Eye (tissue), 1 donor: Measurements from ENCODE around the gene CIPC.

Source experiments
- DNase-seq: peaks from one replicate; pipeline ENCODE4 v3.0.0-alpha.2; 2015

CIPC gene, protein sequence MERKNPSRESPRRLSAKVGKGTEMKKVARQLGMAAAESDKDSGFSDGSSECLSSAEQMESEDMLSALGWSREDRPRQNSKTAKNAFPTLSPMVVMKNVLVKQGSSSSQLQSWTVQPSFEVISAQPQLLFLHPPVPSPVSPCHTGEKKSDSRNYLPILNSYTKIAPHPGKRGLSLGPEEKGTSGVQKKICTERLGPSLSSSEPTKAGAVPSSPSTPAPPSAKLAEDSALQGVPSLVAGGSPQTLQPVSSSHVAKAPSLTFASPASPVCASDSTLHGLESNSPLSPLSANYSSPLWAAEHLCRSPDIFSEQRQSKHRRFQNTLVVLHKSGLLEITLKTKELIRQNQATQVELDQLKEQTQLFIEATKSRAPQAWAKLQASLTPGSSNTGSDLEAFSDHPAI

DNA sequence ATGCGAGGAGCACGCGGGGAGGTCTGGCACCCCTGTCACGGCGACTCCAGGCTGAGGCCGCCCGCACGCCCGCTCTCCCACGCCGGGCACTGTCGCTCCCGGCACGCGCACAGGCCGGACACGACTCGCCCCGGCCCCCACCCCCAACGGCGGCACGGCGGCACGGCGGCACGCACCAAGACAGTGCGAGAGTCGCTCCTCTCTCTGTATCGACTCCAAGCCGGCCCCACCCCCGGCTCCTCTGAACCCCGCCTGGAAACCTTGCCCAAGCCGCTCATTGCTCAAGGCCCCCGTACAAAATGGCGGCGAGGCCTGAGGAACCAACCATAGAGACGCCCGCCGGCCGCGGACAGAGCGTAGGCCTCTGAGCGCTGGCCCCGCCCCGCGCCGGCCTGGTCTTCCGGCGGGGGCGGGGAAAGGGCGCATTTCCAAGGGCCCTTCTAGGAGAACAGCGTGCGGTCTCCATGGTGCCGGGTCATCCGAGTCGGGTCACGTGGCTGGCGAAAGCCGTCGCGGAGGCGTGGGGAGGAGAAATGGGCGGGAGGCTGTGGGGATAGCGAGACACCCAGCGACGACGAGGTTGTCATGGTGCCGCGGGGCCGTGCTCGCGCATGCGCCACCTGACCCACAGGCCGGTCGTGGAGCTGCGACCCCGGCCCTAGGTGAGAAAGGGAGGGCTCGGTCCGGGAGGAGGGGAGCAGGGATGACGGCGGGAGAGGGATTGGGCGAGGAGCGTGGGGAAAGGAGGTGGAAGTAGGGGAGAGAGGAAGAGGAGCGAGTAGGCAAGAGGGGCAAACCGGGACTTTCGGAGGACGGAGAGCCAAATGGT lies at the start of gene CIPC:
Gene CIPC (plus strand): TSS at position 559 of the 829 bp plus-strand sequence. CDS start 7,451 bp downstream, outside the sequence.
- peak; percentile 100 for DNase-seq

DNA sequence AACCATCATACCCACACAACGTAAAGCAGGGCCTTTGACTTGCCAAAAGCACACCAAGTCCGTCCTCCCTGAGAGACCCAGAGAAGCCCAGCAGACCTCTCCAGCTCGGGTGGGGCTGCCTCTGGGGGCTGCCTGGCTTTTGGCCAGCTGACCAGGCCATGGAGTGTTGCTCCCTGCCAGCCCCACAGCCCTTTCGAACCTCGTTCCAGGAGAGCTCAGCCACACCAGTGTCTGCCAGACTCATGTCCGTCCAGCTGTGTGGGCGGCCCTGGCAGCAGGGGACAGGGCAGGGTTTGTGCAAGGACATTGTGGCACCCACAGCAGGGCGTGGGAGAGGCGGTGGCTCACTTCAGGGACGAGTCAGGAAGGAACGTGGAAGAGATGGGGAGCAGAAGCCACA lies 46.9 kb upstream of the CIPC start:
- no peak for DNase-seq

DNA sequence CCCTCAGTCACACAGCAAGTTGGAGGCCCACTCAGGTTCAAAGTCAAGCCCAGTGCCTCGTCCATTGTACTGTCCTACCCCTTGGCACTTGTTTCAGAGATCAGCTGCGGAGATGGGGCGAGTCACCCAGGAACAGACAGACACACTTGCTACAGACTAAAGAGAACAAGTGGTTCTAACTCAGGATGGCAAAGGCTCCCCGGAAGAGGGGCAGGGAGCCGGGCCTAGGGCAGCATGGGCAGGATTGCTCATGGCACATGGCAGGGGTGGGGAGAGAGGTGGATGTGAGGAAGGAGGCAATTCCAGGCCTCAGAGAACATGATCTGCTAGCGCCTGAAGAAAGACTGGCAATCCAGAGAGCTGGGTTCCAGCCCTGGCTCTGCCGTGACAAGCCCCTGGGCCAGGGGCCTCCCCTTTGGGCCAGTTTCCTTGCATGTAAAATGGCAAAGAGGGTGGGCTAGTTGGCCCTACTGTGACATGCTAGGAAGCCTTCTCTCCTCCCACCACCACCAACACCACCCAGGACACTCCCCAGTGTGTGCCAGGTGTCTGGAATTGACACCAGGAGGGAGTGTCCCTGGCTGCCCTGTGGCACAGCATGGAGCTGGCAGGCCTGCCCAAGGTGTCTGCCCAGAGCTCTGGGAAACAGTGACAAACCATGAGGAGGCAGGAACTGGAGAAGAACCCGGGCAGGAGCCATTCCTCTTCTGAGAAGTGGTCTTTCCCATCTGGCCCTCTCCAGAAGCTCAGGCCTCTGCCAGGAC lies 45.6 kb upstream of the CIPC start:
- DNase-seq = no peak

DNA sequence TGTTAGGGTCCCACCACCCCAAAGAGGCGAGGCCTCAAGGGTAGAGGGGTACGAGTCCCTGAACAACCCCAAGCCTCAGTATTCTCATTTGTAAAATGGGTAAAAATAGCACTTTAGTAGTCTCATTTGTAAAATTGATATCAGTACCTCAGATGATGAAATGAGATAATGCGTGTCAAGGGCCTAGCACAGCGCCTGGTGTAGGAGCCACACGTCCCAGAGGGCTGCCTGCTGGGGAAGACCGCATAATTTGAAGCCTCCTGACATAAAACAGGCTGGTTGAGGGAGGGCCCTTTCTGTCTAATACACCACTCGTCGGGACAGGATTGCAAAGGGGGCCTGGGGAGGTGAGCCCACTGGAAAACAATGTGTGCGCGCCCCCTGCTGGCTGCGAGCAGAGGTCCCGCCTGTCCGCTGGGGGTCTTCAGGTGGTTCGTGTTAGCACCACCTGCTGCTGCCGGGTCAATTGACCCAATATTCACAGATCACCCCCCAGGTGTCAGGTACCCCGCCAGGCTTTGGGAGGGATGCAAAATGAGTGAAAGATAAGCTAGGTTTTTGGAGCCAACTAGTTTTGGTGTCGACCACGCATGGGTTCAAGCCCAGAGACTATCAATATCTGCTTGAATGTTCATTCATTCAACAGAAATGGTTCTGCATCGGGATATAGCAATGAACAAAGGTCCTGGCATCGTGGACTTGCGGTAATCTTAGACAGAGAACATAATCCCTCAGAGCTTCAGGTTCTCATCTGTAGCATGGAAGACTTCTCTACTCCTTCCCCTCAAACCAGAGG lies 44.8 kb upstream of the CIPC start:
- DNase-seq = peak; percentile 91

DNA sequence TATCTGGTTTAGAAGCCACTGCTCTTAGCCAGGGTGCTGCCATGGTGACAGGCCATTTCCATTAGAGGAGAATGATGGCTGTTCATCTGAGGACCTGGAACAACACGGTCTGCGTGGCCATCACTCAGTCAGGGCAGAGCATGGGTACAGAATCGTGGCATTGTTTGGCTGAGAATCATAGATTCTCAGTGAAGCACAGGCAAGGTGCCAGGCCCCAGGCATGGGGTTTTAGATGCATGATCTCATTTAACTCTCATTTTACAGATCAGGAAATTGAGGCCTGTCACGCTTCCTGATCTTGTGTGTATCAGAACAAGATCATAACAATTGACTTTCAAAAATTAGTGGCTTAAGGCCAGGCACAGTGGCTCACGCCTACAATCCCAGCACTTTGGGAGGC lies 42.8 kb upstream of the CIPC start:
- DNase-seq = no peak

DNA sequence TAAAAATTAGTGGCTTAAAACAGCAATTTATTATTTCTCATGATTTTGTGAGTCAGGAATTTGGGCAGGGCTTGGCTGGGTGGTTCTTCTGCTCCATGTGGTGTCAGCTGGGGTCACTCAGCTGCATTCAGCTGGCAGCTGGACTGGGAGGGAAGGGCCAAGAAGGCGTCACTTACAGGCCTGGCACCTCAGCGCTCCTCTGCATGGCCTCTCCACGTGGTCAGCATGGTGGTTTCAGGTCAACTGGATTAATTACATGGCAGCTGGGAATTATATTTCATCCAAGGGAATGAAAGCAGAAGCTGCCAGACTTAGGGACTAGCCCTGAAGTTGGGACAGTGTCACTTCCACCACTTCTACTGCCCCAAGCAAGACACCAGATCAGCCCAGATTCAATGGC lies 42.1 kb upstream of the CIPC start:
- DNase-seq = no peak

DNA sequence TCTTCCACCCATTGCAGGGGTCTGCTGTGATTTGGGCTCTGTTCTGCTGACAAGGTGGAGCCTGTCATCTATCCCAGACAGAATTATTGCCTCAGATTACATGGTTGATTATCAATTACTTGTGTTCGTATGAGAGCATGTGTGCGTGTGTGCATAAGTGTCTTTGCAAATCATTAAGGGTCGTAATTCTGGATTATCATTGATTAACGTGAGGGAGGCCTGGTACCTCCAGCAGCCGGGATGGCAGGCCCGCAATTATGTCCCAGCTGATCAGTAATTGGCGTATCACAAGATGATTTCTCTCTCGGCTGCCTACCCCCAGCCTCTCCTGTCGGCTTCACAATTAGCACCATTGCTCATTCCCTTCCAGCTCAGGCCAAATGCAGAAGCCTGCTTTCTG lies 39.9 kb upstream of the CIPC start:
- no peak for DNase-seq

DNA sequence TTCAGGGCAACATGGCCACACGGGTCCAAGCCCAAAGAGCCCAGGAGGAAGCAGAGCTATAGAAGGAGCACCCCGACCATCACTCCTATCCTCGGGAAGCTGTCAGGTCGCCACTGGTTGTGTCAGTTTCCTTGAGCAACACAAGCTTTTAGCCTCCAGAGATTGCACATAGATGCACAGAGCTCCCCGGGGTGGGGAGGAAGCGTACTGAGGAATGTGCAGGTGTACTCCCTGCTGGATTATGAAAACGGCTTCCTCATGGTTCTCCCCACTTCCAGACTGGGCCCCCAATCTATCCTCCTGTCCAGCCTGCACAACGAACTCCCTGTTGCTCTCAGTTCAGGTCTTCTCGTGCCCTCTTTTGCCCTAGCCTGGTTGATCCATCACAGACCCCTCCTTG lies 39.3 kb upstream of the CIPC start:
- DNase-seq = no peak

DNA sequence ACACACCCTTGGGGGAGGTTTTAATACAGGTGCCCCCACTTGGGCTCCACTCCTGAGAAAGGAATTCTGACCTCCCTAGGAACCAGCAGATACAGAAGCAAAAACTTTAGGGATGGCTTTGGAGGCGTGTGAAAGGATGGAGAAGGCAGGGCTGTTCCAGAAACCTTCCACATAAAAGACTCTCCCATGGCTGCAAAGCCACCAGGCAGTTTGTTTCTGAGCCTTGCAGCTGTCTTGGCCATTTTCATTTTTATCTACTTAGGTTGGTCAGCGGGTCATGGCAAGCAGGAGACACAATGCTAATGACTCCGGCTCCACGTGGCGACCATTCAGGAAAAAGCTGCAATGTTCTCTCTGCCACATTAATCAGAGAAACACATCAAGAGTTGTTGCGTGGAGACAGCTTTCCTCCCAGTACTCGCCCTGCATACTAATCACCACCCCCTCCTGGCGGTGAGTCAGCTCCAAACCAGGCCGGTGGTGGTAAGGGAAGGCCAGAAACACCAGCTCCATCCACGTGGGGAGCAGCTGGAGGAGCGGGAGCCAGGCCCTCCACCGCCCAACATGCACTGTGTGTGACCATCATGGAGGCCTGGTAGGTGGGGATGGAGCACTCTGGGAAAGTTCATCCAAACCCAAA lies 38.7 kb upstream of the CIPC start:
- peak; percentile 57 for DNase-seq

DNA sequence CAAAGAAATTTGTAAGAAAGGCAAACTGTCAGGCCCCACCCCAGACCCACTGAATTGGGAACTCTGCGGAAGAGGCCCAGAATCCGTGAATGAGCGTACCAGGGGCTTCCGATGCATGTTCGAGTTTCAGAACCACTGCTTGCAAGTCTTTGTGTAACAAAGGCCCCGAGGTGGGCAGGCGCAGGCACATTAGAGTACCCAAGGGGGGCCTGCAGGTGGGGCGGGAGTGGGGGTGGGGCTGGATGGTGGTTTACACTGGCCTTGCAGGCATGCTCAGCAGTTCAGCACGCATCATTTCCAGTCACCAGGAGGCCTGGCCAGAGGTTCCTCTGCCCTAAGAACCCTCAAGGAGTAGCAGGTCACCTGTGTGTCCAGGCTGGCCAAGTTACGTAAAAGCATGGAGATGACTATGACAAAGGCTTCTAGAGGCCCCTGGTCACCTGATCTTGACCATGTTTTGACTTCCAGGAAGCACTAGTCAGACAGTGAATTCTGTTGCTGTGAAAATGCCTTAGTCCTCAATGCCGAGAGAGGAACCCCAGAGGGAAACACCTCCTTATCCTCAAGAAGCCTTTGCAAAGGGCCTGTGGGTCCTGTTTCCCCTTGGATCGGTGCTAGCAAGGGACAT lies 36.3 kb upstream of the CIPC start:
- DNase-seq = no peak

DNA sequence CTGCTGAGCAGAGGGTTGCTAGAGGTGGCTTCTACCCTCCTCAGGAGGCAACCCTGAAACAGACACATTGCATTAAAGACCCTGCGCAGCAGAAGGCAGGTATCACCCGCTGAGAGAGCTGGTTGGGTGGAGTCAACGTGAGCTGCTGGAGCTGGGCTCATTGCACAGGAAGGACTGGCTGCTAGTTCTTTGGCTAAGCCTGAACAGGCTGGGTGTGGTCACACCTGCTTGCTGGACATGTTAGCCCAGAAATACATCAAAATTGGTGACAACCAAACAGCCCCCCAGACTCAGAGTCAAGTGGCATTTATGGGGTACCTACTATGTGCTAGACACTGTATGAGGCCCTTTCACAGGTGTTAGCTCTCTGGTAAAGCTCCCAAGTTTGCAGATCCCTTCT lies 35.8 kb upstream of the CIPC start:
- DNase-seq = no peak

DNA sequence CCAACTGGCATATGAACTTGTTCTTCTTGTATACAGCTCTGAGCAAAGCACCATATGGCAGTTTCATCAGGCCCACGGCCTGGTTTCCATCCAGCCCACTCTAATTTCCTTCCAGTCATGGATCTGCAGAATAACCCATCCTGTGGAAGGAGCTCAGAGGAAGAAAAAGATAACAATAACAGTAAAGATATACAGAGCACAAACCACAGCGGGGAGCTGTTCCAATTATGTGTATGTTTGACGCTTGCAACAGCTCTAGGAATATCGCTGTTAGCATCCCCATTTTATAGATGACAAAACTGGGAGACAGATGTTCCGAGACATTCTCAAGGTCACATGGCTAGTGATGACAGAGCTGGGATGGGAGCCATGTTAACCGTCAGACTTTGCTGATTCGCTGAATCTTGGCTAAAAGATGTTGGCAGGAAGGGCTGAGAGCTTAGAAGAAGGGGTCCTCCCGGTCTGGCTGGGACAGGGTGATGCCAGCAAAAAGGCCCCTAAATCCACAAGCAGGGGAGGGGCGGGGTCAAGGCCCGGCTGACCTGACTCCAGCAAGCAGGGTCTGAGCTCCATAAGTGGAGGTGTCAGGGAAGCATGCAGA lies 34.4 kb upstream of the CIPC start:
- DNase-seq = no peak

DNA sequence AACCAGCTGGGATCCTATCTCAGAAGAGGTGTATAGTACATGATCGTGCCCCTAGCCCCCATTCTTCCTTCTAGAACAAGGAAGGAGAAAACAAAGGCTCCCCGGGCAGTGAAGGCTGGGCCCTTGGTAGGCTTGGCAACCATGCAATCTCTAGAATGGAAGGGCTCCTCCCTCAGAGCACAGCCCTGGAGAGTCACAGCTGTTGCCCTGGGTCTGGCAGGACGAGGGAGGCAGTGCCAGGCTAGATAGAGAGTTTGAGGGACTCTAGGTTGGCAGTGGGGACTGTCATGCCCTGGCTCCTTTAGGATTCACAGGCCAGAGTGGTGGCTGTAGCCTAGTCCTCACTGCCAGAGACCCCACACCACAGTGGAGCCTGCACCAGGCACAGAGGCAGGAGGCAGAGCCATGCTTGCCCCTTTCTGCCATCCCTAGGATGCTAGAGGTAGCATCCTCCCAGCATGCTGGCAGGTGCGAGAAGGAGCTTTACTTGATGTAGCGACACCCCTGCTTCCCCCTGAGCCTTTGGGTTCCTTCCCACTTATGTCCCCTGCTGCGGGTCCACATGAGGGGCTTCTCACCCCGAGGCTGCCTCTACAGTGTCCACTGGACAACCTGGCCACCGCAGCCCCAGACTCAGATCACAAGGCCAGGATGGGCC lies 33.4 kb upstream of the CIPC start:
- DNase-seq = no peak

DNA sequence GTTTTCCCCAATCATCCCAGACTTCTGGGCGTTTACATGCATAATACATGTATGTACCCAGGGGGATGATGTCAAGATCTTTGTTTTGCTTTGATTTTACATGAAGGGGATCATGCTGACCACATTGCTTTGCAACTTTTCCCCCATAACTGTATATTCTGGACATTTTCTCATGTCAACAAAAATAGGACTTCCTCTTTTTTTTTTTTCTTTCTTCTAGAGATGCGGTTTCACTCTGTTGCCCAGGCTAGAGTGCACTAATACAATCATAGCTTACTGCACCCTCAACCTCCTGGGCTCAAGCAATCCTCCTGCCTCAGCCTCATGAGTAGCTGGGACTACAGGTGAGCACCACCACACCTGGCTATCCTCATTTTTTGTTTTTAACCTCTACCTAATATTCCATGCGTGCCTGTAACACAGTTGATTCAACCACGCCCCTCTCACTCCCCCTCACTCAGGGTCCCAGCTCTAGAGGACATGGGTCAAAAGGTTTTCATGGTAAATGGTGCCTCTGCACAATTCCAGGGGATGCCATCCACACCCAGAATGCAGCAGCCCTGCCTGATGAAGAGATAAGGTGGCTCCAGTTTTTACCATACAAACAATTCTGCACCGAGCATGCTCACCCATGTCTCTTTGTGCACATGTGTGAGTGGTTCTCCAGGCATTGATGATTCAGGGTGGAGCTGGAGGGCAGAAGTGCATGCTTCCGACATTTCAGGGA lies 32.0 kb upstream of the CIPC start:
- no peak for DNase-seq

DNA sequence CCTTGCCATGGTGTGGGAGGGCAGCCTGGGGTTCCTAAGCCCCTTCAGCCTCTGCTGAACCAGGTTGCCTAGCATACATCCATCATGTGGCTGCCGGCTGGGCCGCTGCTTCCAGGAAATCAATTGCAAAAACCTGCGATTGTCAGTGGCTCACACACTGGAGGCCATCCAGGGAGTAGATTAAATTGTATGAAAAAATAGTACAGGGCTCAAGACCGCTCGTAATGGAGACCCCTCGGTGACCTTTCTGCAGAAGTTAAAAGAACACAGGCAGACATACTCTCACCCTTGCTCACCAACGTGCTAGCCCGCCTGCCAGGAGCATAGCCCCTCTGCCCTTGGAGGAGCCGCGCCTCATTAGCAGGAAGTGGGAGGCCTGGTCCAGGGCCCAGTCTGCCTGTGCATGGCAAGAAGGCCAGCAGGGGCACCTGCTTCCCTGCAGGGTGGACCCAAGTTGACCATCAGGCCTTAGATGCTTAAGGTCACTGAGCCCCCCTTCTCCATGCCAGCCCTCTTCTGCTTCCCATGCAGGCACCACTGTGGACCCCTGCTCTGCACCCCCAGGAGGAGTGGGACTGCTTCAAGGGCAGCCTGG lies 31.4 kb upstream of the CIPC start:
- DNase-seq = peak; percentile 65

DNA sequence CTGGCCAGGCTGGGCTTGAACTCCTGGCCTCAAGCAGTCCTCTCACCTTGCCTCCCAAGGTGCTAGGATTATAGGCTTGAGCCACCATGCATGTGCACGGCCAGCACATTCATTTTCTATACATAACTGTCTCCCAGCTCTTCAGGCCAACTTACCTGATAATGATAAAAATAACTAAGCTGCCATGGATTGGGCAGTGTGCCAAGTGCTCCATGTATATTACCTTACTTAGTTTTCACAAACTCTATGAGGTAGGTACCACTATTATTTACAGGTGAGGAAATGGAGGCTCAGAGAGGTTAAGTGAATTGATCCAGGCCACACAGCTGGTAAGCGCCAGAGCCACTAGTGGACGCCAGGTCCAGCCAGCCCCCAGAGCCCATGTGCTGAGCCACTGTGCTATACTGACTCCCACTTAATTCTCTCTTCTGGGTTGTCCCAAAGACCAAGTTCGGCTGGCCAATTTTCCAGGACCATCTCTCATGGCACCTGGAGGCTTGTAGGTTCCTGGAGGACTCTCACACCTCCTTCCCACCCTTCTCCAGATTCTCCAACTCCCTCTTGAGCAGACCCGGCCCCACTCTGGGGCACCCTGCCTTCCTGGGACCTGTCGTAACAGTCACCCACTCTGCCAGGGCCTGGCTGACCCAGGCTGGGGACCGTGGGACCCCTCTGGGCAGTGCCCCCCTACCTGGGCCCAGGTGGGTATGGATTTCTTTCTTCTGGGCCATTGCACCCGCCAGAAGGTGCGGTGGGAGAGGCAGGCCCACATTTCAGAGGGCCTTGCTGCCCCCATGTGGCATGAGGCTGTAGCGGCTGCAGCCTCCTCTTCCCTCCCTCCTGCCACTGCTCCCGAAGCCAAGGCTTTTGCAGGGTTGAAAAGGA lies 30.2 kb upstream of the CIPC start:
- peak; percentile 85 for DNase-seq

DNA sequence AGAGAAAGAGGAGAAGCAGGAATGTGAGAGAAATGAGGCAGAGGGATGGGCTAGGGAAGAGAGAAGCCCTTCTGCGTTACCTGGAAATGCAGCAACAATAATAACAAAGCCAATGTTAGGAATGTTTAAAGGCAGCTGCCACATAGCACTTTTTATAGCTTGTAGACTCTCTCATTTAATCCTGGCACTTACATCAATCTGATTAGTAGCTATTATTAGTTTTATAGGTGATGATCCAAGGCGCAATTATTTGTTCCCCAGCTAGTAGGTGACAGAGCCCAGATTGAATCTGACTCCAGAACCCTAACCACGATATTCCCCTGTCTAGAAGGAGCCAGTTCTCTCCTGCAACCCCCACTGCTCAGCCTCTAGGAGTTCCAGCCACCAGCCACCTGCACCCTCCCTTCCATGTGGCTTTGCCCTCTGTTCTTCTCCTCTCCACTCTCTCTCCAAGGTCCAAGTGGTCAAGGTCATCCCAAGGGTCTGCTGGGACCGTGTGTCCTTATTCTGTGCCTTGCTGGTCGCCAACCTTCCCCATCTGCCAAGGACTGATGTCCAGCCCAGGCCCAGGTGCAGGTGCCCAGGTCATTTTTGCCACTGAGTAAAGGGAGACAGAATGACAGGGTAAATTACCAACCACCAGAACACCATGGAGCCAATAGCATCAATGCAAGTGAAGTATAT lies 29.4 kb upstream of the CIPC start:
- DNase-seq = no peak

DNA sequence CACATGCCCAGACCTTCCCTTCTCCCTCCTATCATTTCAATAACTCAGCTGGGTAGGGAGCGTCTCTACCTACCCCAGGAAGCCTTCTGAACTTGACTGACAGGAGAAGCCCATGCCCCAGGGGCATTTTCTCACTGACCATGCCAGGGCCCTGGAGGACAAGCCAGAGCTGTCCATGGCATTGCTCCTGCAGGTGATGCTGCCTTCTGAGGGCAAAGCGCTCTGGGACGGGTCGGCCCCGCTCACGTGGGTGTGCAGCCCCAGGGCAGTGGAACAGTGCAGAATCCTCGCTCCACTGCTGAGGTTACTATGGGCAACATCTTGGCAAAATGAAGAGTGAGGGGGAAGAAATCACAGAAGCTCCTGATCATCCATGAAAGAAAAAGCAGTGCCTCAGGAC lies 28.5 kb upstream of the CIPC start:
- no peak for DNase-seq
